ENCODE data around the gene RSAD1.

Gene RSAD1

GRCh38 chr17:50532452-50533024 is 53.9 kb downstream of the RSAD1 start, which contains the start of gene EPN3:
Gene EPN3 (plus strand): TSS chr17:50532735. CDS start chr17:50536557, 3,822 bp downstream.
- H3K27ac ChIP-seq, result peak within 1 kb of the TSS; percentile 100
- TF ChIP-seq ZFX (IDR thresholded peaks at IDR 0.05), result no peak
- TF ChIP-seq, protein P1, sequence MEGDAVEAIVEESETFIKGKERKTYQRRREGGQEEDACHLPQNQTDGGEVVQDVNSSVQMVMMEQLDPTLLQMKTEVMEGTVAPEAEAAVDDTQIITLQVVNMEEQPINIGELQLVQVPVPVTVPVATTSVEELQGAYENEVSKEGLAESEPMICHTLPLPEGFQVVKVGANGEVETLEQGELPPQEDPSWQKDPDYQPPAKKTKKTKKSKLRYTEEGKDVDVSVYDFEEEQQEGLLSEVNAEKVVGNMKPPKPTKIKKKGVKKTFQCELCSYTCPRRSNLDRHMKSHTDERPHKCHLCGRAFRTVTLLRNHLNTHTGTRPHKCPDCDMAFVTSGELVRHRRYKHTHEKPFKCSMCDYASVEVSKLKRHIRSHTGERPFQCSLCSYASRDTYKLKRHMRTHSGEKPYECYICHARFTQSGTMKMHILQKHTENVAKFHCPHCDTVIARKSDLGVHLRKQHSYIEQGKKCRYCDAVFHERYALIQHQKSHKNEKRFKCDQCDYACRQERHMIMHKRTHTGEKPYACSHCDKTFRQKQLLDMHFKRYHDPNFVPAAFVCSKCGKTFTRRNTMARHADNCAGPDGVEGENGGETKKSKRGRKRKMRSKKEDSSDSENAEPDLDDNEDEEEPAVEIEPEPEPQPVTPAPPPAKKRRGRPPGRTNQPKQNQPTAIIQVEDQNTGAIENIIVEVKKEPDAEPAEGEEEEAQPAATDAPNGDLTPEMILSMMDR (conservative IDR thresholded peaks at IDR 0.05), result no peak

- H3K27ac ChIP-seq, result peak overlapping the region; percentile 100
- TF ChIP-seq, protein P1 (conservative IDR thresholded peaks at IDR 0.05), result no peak
- TF ChIP-seq ZFX (IDR thresholded peaks at IDR 0.05), result no peak
Observed at GRCh38 chr17:50533185-50533584, 54.5 kb downstream of the RSAD1 start.

- peak overlapping the region; percentile 100 for H3K27ac ChIP-seq
- TF ChIP-seq, protein P1 (conservative IDR thresholded peaks at IDR 0.05), result no peak
- no peak for TF ChIP-seq ZFX (IDR thresholded peaks at IDR 0.05)
Observed at GRCh38 chr17:50533720-50534148, 55.1 kb downstream of the RSAD1 start.

DNA sequence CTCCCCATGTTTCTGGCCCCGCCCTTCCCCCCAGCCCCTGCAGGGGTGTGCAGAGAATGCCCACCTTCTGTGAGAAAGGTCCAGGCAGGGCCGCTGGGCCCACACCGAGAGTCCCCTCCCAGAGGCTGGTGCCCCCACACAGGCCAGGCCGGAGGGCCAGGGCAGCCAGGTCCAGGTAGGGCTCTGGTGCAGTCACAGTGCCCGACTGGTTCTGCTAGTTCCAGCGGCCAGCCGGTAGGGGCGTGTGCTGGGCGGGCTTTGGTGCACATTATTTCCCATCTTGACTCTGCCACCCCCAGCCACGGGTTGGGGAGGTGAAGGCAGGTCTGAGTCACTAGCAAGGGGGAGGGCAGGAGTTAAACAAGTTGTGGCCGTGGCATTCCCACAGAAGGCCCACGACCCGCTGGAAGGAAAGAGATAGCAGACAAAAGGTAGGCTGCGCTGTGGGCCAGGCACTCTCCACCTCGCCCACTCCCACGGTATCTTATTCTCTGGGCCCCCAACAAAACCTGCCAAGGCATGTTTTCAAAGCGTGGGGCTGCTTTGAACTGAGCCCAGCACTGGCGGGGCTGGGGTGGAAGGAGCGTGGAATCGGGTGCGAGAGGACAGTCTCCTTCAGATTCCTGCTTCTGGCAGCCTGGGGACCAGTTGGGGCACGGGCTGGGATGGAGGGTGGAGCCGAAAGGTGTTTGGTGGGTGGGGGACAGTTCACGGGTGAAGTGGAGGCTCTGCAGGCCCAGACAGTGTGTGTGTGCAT is 55.7 kb downstream of the RSAD1 start:
- H3K27ac ChIP-seq, result peak overlapping the region; percentile 100
- TF ChIP-seq, protein P1 (conservative IDR thresholded peaks at IDR 0.05), result no peak; the same call in 1 of the 2 replicates
- TF ChIP-seq ZFX (IDR thresholded peaks at IDR 0.05), result peak; percentile 25; the same call in 1 of the 2 replicates

DNA sequence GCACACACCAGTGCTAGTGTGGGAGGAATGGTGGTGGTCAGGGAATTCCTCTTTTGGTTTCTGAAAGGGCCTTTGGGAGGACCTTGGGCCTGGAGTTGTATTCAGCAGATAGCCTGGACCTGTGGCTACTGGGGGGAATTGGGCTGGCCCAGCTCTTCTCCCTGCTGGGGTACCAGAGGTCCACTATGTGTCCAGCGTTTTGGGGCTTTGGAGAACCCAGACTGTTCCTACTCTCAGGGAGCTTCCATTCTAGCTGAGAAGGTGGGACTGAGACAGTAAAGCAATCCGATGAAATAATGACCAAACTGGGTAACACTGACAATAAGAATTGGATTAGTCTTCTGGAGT is 56.3 kb downstream of the RSAD1 start:
- peak overlapping the region; percentile 100 for H3K27ac ChIP-seq
- no peak for TF ChIP-seq ZFX (IDR thresholded peaks at IDR 0.05)
- TF ChIP-seq, protein P1 (conservative IDR thresholded peaks at IDR 0.05), result no peak

DNA sequence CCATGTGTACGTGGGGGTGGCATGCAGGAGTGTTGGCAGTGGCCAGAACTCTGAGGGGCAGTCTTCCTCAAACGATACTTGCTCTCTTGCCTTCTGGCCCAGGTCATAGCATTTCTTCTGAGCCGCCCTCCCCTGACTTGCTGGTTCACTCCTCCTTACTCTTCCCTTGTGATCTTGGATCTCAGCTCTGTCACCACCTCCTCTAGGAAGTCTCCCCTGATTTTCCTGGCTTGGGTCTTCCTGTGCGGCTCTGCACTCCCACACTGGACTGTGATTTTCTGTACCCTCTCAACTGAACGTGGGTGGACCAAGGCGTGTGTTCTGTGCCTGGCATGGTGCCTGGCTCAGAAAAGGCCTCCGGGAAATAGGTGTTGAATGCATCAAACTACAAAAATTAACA is 56.7 kb downstream of the RSAD1 start:
- H3K27ac ChIP-seq, result peak overlapping the region; percentile 100
- TF ChIP-seq ZFX (IDR thresholded peaks at IDR 0.05), result no peak
- TF ChIP-seq, protein P1 (conservative IDR thresholded peaks at IDR 0.05), result no peak

Data from C4-2B (cell line).